ENCODE results near the gene KCNE3. TPM values are rescaled to one million over a fixed set of nuclear protein-coding genes. Genes with fewer than 3 reads are reported as not detected.

Gene KCNE3
- total and polyA plus RNA-seq, 12 donors: 1.1 to 23.2 (median 7.7) TPM

DNA sequence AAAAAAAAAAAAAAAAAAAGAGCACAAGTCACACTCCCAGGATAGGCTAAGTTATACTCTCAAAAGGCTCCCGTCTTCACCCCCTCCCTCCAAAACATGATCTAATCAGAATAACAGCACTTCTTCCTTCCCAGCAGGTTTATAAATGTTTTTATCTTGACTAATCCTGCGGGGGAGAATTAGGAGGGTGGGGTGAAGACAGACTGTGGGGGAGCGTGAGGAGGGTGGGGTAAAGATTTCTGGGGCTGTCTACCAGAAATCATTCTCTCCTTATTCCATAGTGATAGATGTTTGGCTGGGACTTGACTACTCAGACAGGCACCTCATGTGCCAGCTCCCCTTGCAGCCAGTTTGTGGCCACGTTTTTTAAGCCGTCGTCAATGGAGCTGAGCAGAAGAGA, 17.0 kb downstream of the KCNE3 start:
- TF ChIP-seq CTCF (IDR thresholded peaks at IDR 0.05) (no peak), POLR2A (IDR thresholded peaks at IDR 0.05) (no peak)
- Histone ChIP-seq H3K4me3 (no peak overlapping the region), H3K36me3 (replicated peaks in 1 of 2) (no peaks in the 10 kb centered on the region), H3K4me1 (replicated peaks in 1 of 2) (no peaks in the 10 kb centered on the region), H3K27ac (no peak overlapping the region), H3K27me3 (no peaks in the 10 kb centered on the region), H3K9me3 (replicated peaks in 1 of 3) (no peaks in the 10 kb centered on the region)
- 67 to 74% (median 73%) methylated on average over 6 of the region's 6 CpGs for WGBS, 4 donors
- intact Hi-C loops (cut with DNase I): loop anchor here in 1 of 2 donors (5.0 to 10.0 kb wide), 2 partner anchors 124 to 193 kb away; no protein-coding TSS in a partner anchor
- no peak for DNase-seq

GRCh38 chr11:74449369-74449931, 17.9 kb downstream of the KCNE3 start:
- Histone ChIP-seq H3K27me3 (no peaks in the 10 kb centered on the region), H3K27ac (no peak overlapping the region), H3K4me3 (no peak overlapping the region), H3K36me3 (replicated peaks in 1 of 2) (no peaks in the 10 kb centered on the region), H3K9me3 (replicated peaks in 1 of 3) (no peaks in the 10 kb centered on the region), H3K4me1 (replicated peaks in 1 of 2) (no peaks in the 10 kb centered on the region)
- intact Hi-C loops (cut with DNase I): loop anchor here in 1 of 2 donors (5.0 kb wide), 2 partner anchors 62 to 192 kb away; no protein-coding TSS in a partner anchor
- peak; percentile 48 to 75 (median 67) for DNase-seq
- TF ChIP-seq CTCF (IDR thresholded peaks at IDR 0.05) (peak; percentile 52 to 87 (median 84)), POLR2A (IDR thresholded peaks at IDR 0.05) (no peak)
- 39 to 52% (median 48%) methylated on average over 2 of the region's 2 CpGs for WGBS, 4 donors

- no peaks in the 10 kb centered on the region for H3K36me3 ChIP-seq (replicated peaks in 1 of 2)
- intact Hi-C loops (cut with DNase I): loop anchor here in 1 of 2 donors (5.0 kb wide), 2 partner anchors 60 to 190 kb away; no protein-coding TSS in a partner anchor
- no peaks in the 10 kb centered on the region for H3K27me3 ChIP-seq
- TF ChIP-seq POLR2A (IDR thresholded peaks at IDR 0.05): no peak
- no peak for TF ChIP-seq CTCF (IDR thresholded peaks at IDR 0.05)
- no peak overlapping the region for H3K4me3 ChIP-seq
- H3K9me3 ChIP-seq (replicated peaks in 1 of 3): no peaks in the 10 kb centered on the region
- H3K27ac ChIP-seq: no peak overlapping the region
- no peak for DNase-seq
- H3K4me1 ChIP-seq (replicated peaks in 1 of 2): peaks cover 0 to 6% of the 10 kb centered on the region in 2 donors
Observed at GRCh38 chr11:74447720-74448119, 19.6 kb downstream of the KCNE3 start.

- Histone ChIP-seq H3K9me3 (replicated peaks in 1 of 3) (no peaks in the 10 kb centered on the region), H3K27me3 (no peaks in the 10 kb centered on the region), H3K36me3 (replicated peaks in 1 of 2) (no peaks in the 10 kb centered on the region), H3K27ac (no peak overlapping the region), H3K4me1 (replicated peaks in 1 of 2) (peaks cover 0 to 7% of the 10 kb centered on the region in 2 donors), H3K4me3 (no peak overlapping the region)
- no peak for DNase-seq
- intact Hi-C loops (cut with DNase I): loop anchor here in 1 of 2 donors (5.0 kb wide), 2 partner anchors 59 to 189 kb away; no protein-coding TSS in a partner anchor
- TF ChIP-seq POLR2A (IDR thresholded peaks at IDR 0.05) (no peak), CTCF (IDR thresholded peaks at IDR 0.05) (no peak)
- 79 to 94% (median 85%) methylated on average over 1 of the region's 1 CpG for WGBS, 4 donors
Observed at GRCh38 chr11:74446532-74446938, 20.8 kb downstream of the KCNE3 start.
